ENCODE results near the gene FAM236A. TPM values are rescaled to one million over a fixed set of nuclear protein-coding genes. Genes with fewer than 3 reads are reported as not detected.

The FAM236A gene
- not detected in 2 replicates for total RNA-seq (ENCODE audit: low replicate concordance)

GRCh38 chrX:72937906-72938305 is at the start of gene FAM236A:
TSS of gene FAM236A (plus strand) at chrX:72938206. CDS start at chrX:72938263, 57 bp downstream.

GRCh38 chrX:72912315-72912714 is 25.7 kb upstream of the FAM236A start, which contains the start of gene FAM236C:
TSS of gene FAM236C (plus strand) at chrX:72912615. CDS start at chrX:72912715, 100 bp downstream.

GRCh38 chrX:72943819-72944169 is 5.8 kb downstream of the FAM236A start, which contains the start of gene DMRTC1:
TSS of gene DMRTC1 (minus strand) at chrX:72943837. CDS start at chrX:72875694, 68,143 bp downstream.

Other genes starting within 250 kb of the FAM236A start
- 2.3 and 6.5 TPM in 2 replicates for gene PHKA1, start 223.9 kb upstream of the FAM236A start, total RNA-seq (ENCODE audit: low replicate concordance)
- gene DMRTC1B, start 161.3 kb upstream of the FAM236A start, total RNA-seq (ENCODE audit: low replicate concordance), result not detected in 2 replicates
- gene FAM236B, start 155.5 kb upstream of the FAM236A start, total RNA-seq (ENCODE audit: low replicate concordance), result not detected in 2 replicates
- gene FAM236D, start 130.0 kb upstream of the FAM236A start, total RNA-seq (ENCODE audit: low replicate concordance), result not detected in 2 replicates
- not detected in 2 replicates for gene FAM236C, start 25.6 kb upstream of the FAM236A start, total RNA-seq (ENCODE audit: low replicate concordance)
- gene DMRTC1, start 5.6 kb downstream of the FAM236A start, total RNA-seq (ENCODE audit: low replicate concordance), result not detected in 2 replicates
- not detected in 2 replicates for gene PABPC1L2B, start 64.7 kb downstream of the FAM236A start, total RNA-seq (ENCODE audit: low replicate concordance)
- not detected in 2 replicates for gene PABPC1L2A, start 141.3 kb downstream of the FAM236A start, total RNA-seq (ENCODE audit: low replicate concordance)

All from smooth muscle cell of the coronary artery (primary cell).